ENCODE data around the gene CENPT. TPM values are rescaled to one million over a fixed set of nuclear protein-coding genes. Genes with fewer than 3 reads are reported as not detected.

Gene CENPT
- total and polyA plus RNA-seq, 2 of the 13 experiments (the other 11 are each of a cell fraction or from before 2014, with no cell fraction given): 40.9 to 43.3 TPM

DNA sequence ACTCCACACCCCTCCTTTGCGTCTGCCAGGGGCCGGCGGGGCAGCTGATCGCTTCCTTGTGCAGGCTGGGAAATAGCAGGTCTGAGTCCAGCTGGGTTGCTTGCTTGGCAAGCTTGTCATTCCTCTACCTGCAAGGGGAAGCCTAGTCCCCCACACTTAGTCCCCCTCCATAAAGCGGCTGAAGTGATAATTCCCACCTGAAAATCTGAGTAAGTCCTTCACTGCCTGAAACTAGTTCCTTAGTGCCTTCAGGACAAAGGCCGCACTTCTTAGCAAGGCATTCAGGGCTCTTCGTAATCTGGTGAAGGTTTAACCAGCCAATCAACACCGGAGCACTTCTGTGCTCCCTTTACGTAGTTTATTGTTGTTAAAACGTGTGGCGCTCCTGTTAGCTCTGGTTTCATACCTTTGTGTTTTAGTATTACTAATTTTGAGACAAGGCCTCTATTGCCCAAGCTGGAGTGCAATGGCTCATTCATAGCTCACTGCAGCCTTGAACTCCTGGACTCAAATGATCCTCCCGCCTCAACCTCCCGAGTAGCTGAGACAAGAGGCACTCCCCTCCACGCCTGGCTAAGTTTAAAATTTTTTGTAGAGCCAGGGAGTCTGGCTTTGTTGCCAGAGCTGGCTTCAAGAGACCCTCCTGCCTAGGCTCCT is 46.4 kb upstream of the CENPT start (continued):
- no peak for TF ChIP-seq ZNF350 (CRISPR knock-in tag; IDR thresholded peaks at IDR 0.05; ENCODE audit: borderline replicate concordance, low read depth)
- 0 out of 2 replicates have a peak, but pooled peaks have one; percentile 10 for TF ChIP-seq ZNF501 (CRISPR knock-in tag; IDR thresholded peaks at IDR 0.05)
- no peak for TF ChIP-seq ZNF138 (CRISPR knock-in tag; IDR thresholded peaks at IDR 0.05; ENCODE audit: low read depth)
- TF ChIP-seq, protein P1, sequence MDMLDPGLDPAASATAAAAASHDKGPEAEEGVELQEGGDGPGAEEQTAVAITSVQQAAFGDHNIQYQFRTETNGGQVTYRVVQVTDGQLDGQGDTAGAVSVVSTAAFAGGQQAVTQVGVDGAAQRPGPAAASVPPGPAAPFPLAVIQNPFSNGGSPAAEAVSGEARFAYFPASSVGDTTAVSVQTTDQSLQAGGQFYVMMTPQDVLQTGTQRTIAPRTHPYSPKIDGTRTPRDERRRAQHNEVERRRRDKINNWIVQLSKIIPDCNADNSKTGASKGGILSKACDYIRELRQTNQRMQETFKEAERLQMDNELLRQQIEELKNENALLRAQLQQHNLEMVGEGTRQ (IDR thresholded peaks at IDR 0.05; ENCODE audit: low read depth, low read length): no peak
- TF ChIP-seq, protein P1 (CRISPR knock-in tag; IDR thresholded peaks at IDR 0.05; ENCODE audit: borderline replicate concordance): no peak
- TF ChIP-seq ZEB1 (IDR thresholded peaks at IDR 0.05; ENCODE audit: insufficient replicate concordance, low read depth): no peak
- TF ChIP-seq ZNF264 (CRISPR knock-in tag; IDR thresholded peaks at IDR 0.05): no peak
- TF ChIP-seq, protein P2, sequence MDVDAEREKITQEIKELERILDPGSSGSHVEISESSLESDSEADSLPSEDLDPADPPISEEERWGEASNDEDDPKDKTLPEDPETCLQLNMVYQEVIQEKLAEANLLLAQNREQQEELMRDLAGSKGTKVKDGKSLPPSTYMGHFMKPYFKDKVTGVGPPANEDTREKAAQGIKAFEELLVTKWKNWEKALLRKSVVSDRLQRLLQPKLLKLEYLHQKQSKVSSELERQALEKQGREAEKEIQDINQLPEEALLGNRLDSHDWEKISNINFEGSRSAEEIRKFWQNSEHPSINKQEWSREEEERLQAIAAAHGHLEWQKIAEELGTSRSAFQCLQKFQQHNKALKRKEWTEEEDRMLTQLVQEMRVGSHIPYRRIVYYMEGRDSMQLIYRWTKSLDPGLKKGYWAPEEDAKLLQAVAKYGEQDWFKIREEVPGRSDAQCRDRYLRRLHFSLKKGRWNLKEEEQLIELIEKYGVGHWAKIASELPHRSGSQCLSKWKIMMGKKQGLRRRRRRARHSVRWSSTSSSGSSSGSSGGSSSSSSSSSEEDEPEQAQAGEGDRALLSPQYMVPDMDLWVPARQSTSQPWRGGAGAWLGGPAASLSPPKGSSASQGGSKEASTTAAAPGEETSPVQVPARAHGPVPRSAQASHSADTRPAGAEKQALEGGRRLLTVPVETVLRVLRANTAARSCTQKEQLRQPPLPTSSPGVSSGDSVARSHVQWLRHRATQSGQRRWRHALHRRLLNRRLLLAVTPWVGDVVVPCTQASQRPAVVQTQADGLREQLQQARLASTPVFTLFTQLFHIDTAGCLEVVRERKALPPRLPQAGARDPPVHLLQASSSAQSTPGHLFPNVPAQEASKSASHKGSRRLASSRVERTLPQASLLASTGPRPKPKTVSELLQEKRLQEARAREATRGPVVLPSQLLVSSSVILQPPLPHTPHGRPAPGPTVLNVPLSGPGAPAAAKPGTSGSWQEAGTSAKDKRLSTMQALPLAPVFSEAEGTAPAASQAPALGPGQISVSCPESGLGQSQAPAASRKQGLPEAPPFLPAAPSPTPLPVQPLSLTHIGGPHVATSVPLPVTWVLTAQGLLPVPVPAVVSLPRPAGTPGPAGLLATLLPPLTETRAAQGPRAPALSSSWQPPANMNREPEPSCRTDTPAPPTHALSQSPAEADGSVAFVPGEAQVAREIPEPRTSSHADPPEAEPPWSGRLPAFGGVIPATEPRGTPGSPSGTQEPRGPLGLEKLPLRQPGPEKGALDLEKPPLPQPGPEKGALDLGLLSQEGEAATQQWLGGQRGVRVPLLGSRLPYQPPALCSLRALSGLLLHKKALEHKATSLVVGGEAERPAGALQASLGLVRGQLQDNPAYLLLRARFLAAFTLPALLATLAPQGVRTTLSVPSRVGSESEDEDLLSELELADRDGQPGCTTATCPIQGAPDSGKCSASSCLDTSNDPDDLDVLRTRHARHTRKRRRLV (CRISPR knock-in tag; IDR thresholded peaks at IDR 0.05): no peak
- no peak; the same call in 1 of the 2 replicates for TF ChIP-seq ZNF317 (CRISPR knock-in tag; IDR thresholded peaks at IDR 0.05)
- TF ChIP-seq PCBP1 (IDR thresholded peaks at IDR 0.05; ENCODE audit: borderline replicate concordance, low read depth, low read length): no peak
- TF ChIP-seq GFI1 (CRISPR knock-in tag; IDR thresholded peaks at IDR 0.05; ENCODE audit: borderline replicate concordance): no peak
- TF ChIP-seq, protein P3, sequence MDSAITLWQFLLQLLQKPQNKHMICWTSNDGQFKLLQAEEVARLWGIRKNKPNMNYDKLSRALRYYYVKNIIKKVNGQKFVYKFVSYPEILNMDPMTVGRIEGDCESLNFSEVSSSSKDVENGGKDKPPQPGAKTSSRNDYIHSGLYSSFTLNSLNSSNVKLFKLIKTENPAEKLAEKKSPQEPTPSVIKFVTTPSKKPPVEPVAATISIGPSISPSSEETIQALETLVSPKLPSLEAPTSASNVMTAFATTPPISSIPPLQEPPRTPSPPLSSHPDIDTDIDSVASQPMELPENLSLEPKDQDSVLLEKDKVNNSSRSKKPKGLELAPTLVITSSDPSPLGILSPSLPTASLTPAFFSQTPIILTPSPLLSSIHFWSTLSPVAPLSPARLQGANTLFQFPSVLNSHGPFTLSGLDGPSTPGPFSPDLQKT (CRISPR knock-in tag; IDR thresholded peaks at IDR 0.05; ENCODE audit: borderline replicate concordance): no peak
- TF ChIP-seq, protein P4, sequence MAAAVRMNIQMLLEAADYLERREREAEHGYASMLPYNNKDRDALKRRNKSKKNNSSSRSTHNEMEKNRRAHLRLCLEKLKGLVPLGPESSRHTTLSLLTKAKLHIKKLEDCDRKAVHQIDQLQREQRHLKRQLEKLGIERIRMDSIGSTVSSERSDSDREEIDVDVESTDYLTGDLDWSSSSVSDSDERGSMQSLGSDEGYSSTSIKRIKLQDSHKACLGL (CRISPR knock-in tag; IDR thresholded peaks at IDR 0.05): no peak
- TF ChIP-seq, protein P5, sequence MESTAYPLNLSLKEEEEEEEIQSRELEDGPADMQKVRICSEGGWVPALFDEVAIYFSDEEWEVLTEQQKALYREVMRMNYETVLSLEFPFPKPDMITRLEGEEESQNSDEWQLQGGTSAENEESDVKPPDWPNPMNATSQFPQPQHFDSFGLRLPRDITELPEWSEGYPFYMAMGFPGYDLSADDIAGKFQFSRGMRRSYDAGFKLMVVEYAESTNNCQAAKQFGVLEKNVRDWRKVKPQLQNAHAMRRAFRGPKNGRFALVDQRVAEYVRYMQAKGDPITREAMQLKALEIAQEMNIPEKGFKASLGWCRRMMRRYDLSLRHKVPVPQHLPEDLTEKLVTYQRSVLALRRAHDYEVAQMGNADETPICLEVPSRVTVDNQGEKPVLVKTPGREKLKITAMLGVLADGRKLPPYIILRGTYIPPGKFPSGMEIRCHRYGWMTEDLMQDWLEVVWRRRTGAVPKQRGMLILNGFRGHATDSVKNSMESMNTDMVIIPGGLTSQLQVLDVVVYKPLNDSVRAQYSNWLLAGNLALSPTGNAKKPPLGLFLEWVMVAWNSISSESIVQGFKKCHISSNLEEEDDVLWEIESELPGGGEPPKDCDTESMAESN (CRISPR knock-in tag; conservative IDR thresholded peaks at IDR 0.05): 0 out of 2 replicates have a peak, but pooled peaks have one; percentile 40
